Cardiac muscle cell (in vitro differentiated cells and primary cell): ENCODE measurements around the gene UFSP2. TPM values are rescaled to one million over a fixed set of nuclear protein-coding genes. Genes with fewer than 3 reads are reported as not detected.

ENCODE experiments used
- DNase-seq, 2 donors: peaks; one replicate each; pipeline versions ENCODE4 v3.0.0 to v3.0.0-alpha.2; 2010 to 2017; ENCODE audit warnings: low read depth in 1 of 2, low spot score in 1 of 2
- H3K27ac ChIP-seq: fragments of 200-600 bp; sonication (generic); 2 replicates; pipeline ENCODE4 v1.5.1; 2016
- H3K27me3 ChIP-seq: fragments of 200-600 bp; sonication (generic); 2 replicates; pipeline ENCODE4 v1.6.0; 2016; ENCODE audit warnings: control low read depth
- H3K36me3 ChIP-seq: fragments of 200-600 bp; sonication (generic); 2 replicates; pipeline ENCODE4 v1.5.1; 2016; ENCODE audit warnings: control low read depth
- H3K4me1 ChIP-seq: fragments of 200-600 bp; sonication (generic); 2 replicates; pipeline ENCODE4 v1.8.1; 2017; ENCODE audit warnings: low read depth, mild to moderate bottlenecking, mixed run types
- H3K4me3 ChIP-seq: fragments of 200-600 bp; sonication (generic); 2 replicates; pipeline ENCODE4 v1.5.1; 2016; ENCODE audit warnings: mild to moderate bottlenecking
- H3K9me3 ChIP-seq: fragments of 200-600 bp; sonication (generic); 2 replicates; pipeline ENCODE4 v1.5.1; 2017; ENCODE audit warnings: low read depth, mild to moderate bottlenecking, control low read depth
- CTCF ChIP-seq: IDR thresholded peaks from 2 replicates; pipeline ENCODE4 v1.5.1; 2012; ENCODE audit warnings: low read depth, mild to moderate bottlenecking, low read length
- polyA plus RNA-seq: library from polyadenylated mRNA; unstranded; fragments of >200 nt; fragmentation: Nextera tagmentation; extraction: Ambion mirVana; gene quantifications from 2 replicates; pipeline ENCODE4 v1.2.1, GENCODE V29; 2016
- total RNA-seq: library from RNA; depleted of rRNA; stranded (reverse); fragments of >200 nt; gene quantifications from 2 replicates; pipeline ENCODE4 v1.2.3, GENCODE V29; 2016

Gene UFSP2
- total and polyA plus RNA-seq, 2 experiments from 2014 or later: 28.0 to 50.6 TPM

GRCh38 chr4:185465707-185466106, 39.9 kb upstream of the UFSP2 start:
- Histone ChIP-seq H3K4me1 (peaks cover 5% of the 10 kb centered on the region), H3K4me3 (no peak overlapping the region), H3K36me3 (no peaks in the 10 kb centered on the region), H3K27ac (no peak overlapping the region), H3K9me3 (no peaks in the 10 kb centered on the region), H3K27me3 (peaks cover 9% of the 10 kb centered on the region)
- no peak for TF ChIP-seq CTCF
- DNase-seq: no peak

DNA sequence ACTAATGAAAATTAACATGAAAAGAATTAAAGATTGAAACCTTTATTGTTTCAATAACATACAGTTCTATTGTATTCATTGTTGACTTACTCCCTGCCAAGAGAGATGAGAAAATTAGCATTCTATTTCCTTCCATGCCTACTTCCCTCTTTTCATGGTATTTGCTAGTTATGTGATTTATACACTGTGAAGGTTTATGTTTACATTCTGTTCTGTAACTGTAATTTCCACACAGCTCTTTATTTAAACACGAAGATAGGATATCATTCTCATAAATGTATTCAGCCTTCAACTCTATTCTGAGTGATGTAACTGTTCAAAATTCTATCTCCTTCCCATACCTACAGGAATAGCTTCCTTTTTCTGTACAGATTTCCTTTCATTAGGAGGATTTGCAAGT, 39.1 kb upstream of the UFSP2 start:
- no peaks in the 10 kb centered on the region for H3K36me3 ChIP-seq
- H3K9me3 ChIP-seq: no peaks in the 10 kb centered on the region
- peaks cover 5% of the 10 kb centered on the region for H3K4me1 ChIP-seq
- DNase-seq: no peak
- H3K27ac ChIP-seq: no peak overlapping the region
- H3K4me3 ChIP-seq: no peak overlapping the region
- TF ChIP-seq CTCF: no peak
- H3K27me3 ChIP-seq: peaks cover 9% of the 10 kb centered on the region

DNA sequence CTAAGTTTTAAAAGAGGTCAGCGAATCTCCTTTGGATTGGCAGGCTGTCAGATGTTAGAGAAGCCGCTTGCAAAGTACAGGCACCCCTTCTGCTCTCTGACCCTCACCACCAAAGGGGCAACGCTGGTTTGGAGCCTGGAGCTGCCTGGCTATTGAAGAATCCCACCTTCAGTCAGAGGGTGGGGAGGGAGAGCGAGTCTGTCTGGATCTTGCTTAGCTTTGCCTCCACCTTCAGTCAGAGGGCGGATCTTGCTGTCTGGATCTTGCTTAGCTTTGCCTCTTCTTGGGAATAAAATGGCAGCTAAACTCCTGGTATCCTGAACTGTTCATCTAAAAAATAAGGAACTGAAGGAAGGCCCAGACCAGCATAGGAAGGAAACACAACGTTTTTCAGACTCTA, 38.4 kb upstream of the UFSP2 start:
- DNase-seq: peak in 1 of 2 donors; percentile 28
- Histone ChIP-seq H3K9me3 (no peaks in the 10 kb centered on the region), H3K4me3 (no peak overlapping the region), H3K36me3 (no peaks in the 10 kb centered on the region), H3K4me1 (peaks cover 5% of the 10 kb centered on the region), H3K27ac (peak overlapping the region; percentile 9), H3K27me3 (peaks cover 9% of the 10 kb centered on the region)
- no peak for TF ChIP-seq CTCF

- H3K9me3 ChIP-seq: no peaks in the 10 kb centered on the region
- H3K27me3 ChIP-seq: peaks cover 4% of the 10 kb centered on the region
- H3K27ac ChIP-seq: peak overlapping the region; percentile 9
- no peak for TF ChIP-seq CTCF
- H3K4me3 ChIP-seq: no peak overlapping the region
- DNase-seq: no peak
- H3K4me1 ChIP-seq: peaks cover 5% of the 10 kb centered on the region
- H3K36me3 ChIP-seq: no peaks in the 10 kb centered on the region
Measured at GRCh38 chr4:185463541-185463940, 37.8 kb upstream of the UFSP2 start.

DNA sequence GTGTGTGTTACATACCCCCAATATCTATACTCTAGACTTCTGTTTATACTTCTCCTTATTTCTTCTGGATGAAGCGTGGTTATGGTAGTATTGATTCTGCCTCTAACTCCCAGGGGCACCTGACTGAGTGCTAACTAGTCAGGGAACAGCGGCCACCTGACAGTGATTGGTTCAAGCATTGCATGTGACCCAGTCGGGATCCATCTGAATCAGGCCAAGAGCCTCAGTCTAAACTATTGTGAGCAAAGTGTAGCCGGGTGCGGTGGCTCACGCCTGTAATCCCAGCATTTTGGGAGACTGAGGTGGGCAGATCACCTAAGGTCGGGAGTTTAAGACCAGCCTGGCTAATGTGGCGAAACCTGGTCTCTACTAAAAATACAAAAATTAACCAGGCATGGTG, 35.8 kb upstream of the UFSP2 start:
- Histone ChIP-seq H3K27ac (no peak overlapping the region), H3K4me1 (peaks cover 5% of the 10 kb centered on the region), H3K4me3 (no peak overlapping the region), H3K9me3 (no peaks in the 10 kb centered on the region), H3K36me3 (no peaks in the 10 kb centered on the region), H3K27me3 (no peaks in the 10 kb centered on the region)
- no peak for TF ChIP-seq CTCF
- no peak for DNase-seq

DNA sequence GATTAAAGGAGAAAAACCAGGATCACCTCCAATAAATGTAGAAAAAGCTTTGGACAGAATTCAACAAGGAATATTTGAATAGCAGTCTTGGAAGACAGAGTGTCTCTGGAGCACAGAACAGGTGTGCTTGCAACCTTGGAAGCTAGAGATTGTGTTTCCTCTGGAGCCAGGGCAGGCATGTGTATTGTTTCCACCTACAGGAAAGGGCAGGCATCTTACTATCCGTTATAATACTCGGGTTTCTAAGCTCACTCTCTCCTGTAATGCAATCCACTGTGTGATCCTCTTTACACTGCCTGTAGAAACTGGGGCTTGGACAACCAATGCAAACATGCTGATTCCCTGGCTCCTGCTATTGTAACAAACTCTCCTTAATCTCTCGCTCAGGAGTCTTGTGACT, 31.4 kb upstream of the UFSP2 start:
- Histone ChIP-seq H3K27me3 (no peaks in the 10 kb centered on the region), H3K27ac (no peak overlapping the region), H3K4me1 (no peaks in the 10 kb centered on the region), H3K9me3 (no peaks in the 10 kb centered on the region), H3K36me3 (no peaks in the 10 kb centered on the region), H3K4me3 (no peak overlapping the region)
- no peak for TF ChIP-seq CTCF
- DNase-seq: peak in 1 of 2 donors; percentile 17
